BLaER1 treated with 17β-estradiol and CSF1 and Interleukin-3, amounts not matched to agents 10 nM and 100 nM (cell line): ENCODE measurements around the gene PANK1.

Experiments used
- H3K27ac ChIP-seq, 11 experiments: shearing (Covaris generic); formaldehyde crosslinking; 2 replicates each; pipeline ENCODE4 v1.8.1; 2022
- H3K27me3 ChIP-seq, 11 experiments: shearing (Covaris generic); formaldehyde crosslinking; 2 replicates each; pipeline ENCODE4 v1.8.1; 2022
- H3K36me3 ChIP-seq, 11 experiments: shearing (Covaris generic); formaldehyde crosslinking; 2 replicates each; pipeline ENCODE4 v1.8.1; 2022
- H3K4me1 ChIP-seq, 10 experiments: shearing (Covaris generic); formaldehyde crosslinking; 2 replicates each; pipeline ENCODE4 v1.8.1; 2022
- H3K4me2 ChIP-seq, 11 experiments: shearing (Covaris generic); formaldehyde crosslinking; 2 replicates each; pipeline ENCODE4 v1.8.1; 2022
- H3K4me3 ChIP-seq, 10 experiments: shearing (Covaris generic); formaldehyde crosslinking; 2 replicates each; pipeline ENCODE4 v1.8.1; 2022
- H3K9ac ChIP-seq, 11 experiments: shearing (Covaris generic); formaldehyde crosslinking; 2 replicates each; pipeline ENCODE4 v1.8.1; 2022
- H3K9me3 ChIP-seq, 11 experiments: shearing (Covaris generic); formaldehyde crosslinking; replicated peaks in 1 of 11; 2 replicates each; pipeline ENCODE4 v1.8.1; 2022
- H4K20me1 ChIP-seq, 11 experiments: shearing (Covaris generic); formaldehyde crosslinking; 2 replicates each; pipeline ENCODE4 v1.8.1; 2022
- Cebpa-rat ChIP-seq, 11 experiments: shearing (Covaris generic); IDR thresholded peaks; 2 replicates each; pipeline ENCODE4 v1.8.1; 2022

Gene PANK1

DNA sequence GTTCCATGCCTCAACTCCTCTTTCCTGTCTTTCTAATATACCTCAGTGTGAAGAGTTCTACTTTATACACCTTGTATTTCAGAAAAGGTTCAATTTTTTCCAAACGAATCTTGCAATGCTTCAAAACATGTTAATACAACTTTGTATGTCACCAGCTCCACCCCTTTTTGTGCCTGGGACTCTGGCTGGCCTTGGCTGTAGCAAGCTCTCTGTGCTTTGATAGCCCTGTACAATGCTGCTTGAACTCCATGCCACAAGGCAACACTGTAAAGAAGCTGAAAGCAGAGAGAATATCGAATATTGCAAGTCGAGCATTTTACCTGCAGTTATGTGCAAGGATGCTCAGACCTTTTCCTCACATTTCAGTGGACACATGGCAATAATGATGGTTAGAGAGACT, 52.5 kb downstream of the PANK1 start:
- H3K9ac ChIP-seq: no peak overlapping the region
- peaks cover 0 to 8% (median 5%) of the 10 kb centered on the region in 10 experiments; a peak in 8 of 20 replicates for H3K4me1 ChIP-seq
- no peaks in the 10 kb centered on the region for H3K27me3 ChIP-seq
- peaks cover 18 to 86% (median 56%) of the 10 kb centered on the region in 11 experiments; a peak in 21 of 22 replicates for H3K36me3 ChIP-seq
- no peak overlapping the region for H3K27ac ChIP-seq
- H3K4me2 ChIP-seq: no peak overlapping the region
- H3K9me3 ChIP-seq: peaks cover 0 to 7% (median 0%) of the 10 kb centered on the region in 11 experiments; a peak in 1 of 22 replicates
- no peaks in the 10 kb centered on the region for H4K20me1 ChIP-seq
- TF ChIP-seq Cebpa-rat (IDR thresholded peaks at IDR 0.05): no peak
- no peak overlapping the region for H3K4me3 ChIP-seq

DNA sequence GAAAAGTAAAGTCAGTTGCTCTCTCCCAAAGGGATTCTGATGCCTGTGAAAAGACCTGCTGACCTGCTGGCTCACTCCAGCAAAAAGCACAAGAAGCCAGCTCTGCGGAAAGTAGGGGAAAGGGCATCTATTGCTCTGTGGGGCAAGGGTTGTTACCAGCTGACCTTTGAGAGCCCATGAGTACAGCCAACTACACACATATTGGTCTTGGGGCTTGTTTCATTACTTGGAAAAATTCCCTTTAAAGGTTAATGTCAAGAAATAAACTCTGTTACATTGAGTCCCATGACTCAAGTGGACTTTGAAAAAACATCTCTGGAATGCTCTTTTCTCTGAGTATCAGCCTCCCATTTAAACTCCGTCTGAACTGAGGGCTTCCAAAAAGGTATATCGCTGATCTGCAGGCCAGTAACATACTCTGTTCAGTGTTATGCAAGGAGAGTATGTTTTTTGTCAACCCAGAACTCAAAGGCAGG, 53.2 kb downstream of the PANK1 start:
- Histone ChIP-seq H3K27me3 (no peaks in the 10 kb centered on the region), H4K20me1 (no peaks in the 10 kb centered on the region), H3K9ac (no peak overlapping the region), H3K4me1 (peaks cover 0 to 8% (median 5%) of the 10 kb centered on the region in 10 experiments; a peak in 8 of 20 replicates), H3K4me2 (peak overlapping the region in 2 of 11 experiments; percentile 20 to 35; a peak in 1 of 22 replicates), H3K4me3 (no peak overlapping the region), H3K9me3 (peaks cover 0 to 7% (median 0%) of the 10 kb centered on the region in 11 experiments; a peak in 1 of 22 replicates), H3K27ac (no peak overlapping the region), H3K36me3 (peaks cover 18 to 85% (median 52%) of the 10 kb centered on the region in 11 experiments; a peak in 21 of 22 replicates)
- no peak for TF ChIP-seq Cebpa-rat (IDR thresholded peaks at IDR 0.05)

DNA sequence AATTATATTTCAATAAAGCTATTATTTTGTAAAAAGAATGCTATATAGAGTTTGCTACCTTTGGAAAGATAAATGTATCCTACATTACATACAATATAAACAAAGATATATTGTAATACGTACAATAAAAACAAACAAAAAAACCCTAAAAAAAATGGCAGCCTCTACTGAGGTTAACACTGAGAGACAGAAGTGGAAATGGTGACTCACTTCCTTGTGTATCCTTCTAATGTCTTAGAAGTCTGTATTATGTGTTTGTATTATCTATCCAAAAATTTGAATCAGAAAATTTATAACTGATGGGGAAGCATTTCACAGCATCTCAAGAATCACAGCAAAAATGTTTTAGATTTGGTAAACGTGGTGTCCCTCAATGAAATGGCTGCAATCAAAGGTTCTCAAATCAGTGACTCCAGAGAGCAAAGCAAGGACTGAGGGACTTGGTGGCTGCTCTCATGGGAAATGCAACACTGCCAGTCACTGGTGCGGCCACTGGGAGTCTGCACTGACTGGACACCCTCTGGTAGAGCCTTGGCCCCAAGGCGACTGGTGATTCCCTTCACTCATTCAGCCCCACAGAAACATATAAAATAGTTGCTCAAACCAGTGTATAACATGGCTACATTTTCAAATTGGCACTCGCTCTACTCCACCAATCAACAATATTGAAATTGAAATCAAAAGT, 53.8 kb downstream of the PANK1 start:
- no peak overlapping the region for H3K9ac ChIP-seq
- no peak overlapping the region for H3K4me3 ChIP-seq
- no peak for TF ChIP-seq Cebpa-rat (IDR thresholded peaks at IDR 0.05)
- H3K27ac ChIP-seq: no peak overlapping the region
- peaks cover 0 to 8% (median 5%) of the 10 kb centered on the region in 10 experiments; a peak in 8 of 20 replicates for H3K4me1 ChIP-seq
- peak overlapping the region in 3 of 11 experiments; percentile 2 to 35 (median 20); a peak in 2 of 22 replicates for H3K4me2 ChIP-seq
- H3K9me3 ChIP-seq: peaks cover 0 to 7% (median 0%) of the 10 kb centered on the region in 11 experiments; a peak in 1 of 22 replicates
- H3K27me3 ChIP-seq: no peaks in the 10 kb centered on the region
- H3K36me3 ChIP-seq: peaks cover 18 to 85% (median 53%) of the 10 kb centered on the region in 11 experiments; a peak in 21 of 22 replicates
- H4K20me1 ChIP-seq: no peaks in the 10 kb centered on the region

DNA sequence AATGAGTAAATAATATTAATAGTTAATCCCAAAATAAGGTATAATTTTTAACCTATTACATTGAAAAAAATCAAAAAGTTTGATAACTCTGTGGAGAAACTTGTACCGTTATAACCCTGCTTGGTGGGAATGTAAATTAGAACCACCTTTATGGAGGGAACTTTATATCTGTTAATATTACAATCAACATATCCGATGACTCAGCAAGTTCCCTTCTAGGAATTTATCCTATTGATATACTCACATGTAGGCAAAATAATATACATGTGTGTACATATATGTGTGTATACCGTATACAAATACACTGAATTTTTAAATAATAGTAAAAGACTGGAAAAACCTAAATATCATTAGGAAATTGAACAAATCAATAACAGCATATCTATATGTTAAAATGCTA, 54.7 kb downstream of the PANK1 start:
- Histone ChIP-seq H3K27ac (no peak overlapping the region), H3K9me3 (peaks cover 0 to 7% (median 0%) of the 10 kb centered on the region in 11 experiments; a peak in 1 of 22 replicates), H3K9ac (no peak overlapping the region), H4K20me1 (no peaks in the 10 kb centered on the region), H3K4me3 (no peak overlapping the region), H3K36me3 (peaks cover 18 to 87% (median 56%) of the 10 kb centered on the region in 11 experiments; a peak in 21 of 22 replicates), H3K27me3 (no peaks in the 10 kb centered on the region), H3K4me1 (peaks cover 0 to 8% (median 5%) of the 10 kb centered on the region in 10 experiments; a peak in 8 of 20 replicates), H3K4me2 (no peak overlapping the region)
- TF ChIP-seq Cebpa-rat (IDR thresholded peaks at IDR 0.05): no peak

DNA sequence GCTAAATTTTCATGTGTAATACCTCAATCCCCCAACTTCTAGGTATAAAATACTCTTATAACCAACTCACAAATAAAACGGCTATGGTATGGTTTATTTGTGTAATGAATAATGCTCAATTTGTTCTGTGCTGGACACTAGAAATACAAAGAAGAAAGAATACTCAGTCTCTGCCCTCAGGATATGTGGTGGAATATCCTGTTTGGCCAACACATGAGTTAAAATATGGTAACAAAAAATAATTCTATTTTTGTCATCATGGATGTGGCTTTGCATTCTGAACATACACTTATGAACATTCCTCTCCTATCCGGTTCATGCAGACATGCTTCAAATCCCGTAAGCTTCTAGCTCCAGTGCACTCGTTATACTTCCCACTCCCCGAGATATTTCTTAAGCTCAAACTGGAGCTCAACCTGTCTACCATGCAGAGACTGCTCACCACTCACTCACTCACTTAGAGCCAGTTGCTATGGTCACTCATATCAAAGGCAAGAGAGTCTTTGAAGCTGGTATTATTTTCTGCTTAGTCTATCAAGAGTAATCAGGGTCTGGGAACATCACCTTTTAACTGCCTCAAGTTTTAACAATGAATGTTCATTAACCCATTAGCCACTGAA, 55.8 kb downstream of the PANK1 start:
- H3K36me3 ChIP-seq: peaks cover 18 to 80% (median 53%) of the 10 kb centered on the region in 11 experiments; a peak in 21 of 22 replicates

DNA sequence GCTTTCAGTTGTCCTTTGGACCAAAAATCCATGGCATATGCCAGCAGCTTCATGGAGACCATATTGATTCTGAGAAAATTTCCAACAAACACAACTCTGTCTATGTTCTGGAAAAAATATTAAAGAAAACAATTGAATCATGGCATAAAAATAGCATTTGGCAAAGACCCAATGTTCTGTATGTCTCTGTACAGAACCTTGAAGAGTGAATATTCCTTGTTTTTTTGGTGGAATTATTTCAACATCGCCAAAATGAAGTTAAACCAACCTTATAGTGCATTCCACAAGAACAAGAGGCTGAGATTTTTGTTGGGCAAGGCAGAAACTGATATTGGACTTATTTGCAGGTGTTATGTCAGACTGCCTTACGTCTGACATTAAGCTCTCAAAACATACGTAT, 56.4 kb downstream of the PANK1 start:
- Histone ChIP-seq H3K27ac (no peak overlapping the region), H3K4me2 (no peak overlapping the region), H3K9me3 (peaks cover 0 to 7% (median 0%) of the 10 kb centered on the region in 11 experiments; a peak in 1 of 22 replicates), H3K9ac (no peak overlapping the region), H4K20me1 (no peaks in the 10 kb centered on the region), H3K4me1 (peaks cover 0 to 8% (median 5%) of the 10 kb centered on the region in 10 experiments; a peak in 8 of 20 replicates), H3K36me3 (peaks cover 18 to 76% (median 47%) of the 10 kb centered on the region in 11 experiments; a peak in 21 of 22 replicates), H3K27me3 (no peaks in the 10 kb centered on the region), H3K4me3 (no peak overlapping the region)
- no peak for TF ChIP-seq Cebpa-rat (IDR thresholded peaks at IDR 0.05)

More for the DNA sequence above, 55.8 kb downstream of the PANK1 start:
- Histone ChIP-seq H3K27ac (no peak overlapping the region), H3K27me3 (no peaks in the 10 kb centered on the region), H3K4me2 (no peak overlapping the region), H3K4me3 (no peak overlapping the region), H3K9me3 (peaks cover 0 to 7% (median 0%) of the 10 kb centered on the region in 11 experiments; a peak in 1 of 22 replicates), H4K20me1 (no peaks in the 10 kb centered on the region), H3K9ac (no peak overlapping the region), H3K4me1 (peaks cover 0 to 8% (median 5%) of the 10 kb centered on the region in 10 experiments; a peak in 8 of 20 replicates)
- TF ChIP-seq Cebpa-rat (IDR thresholded peaks at IDR 0.05): no peak

DNA sequence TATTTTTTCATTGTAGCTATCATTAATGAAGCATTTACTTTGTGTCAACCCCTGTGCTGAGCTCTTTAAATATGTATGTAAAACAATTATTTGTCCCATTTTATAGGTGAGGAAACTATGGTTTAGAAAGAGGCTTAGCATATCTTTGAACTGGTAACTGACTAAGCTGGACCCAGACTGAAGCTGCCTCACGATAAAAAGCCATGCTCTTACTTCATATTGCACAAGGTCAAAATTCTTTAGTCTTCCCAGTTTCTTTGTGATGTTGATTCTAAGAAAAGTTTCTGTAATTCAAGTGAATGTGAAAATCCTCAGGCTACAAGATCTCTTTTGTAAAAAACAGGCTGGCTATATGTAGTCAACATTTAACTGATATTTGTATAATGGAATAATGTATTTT, 63.0 kb downstream of the PANK1 start:
- no peaks in the 10 kb centered on the region for H3K4me1 ChIP-seq
- no peak for TF ChIP-seq Cebpa-rat (IDR thresholded peaks at IDR 0.05)
- no peak overlapping the region for H3K27ac ChIP-seq
- no peak overlapping the region for H3K9ac ChIP-seq
- no peak overlapping the region for H3K4me2 ChIP-seq
- peaks cover 0 to 15% (median 9%) of the 10 kb centered on the region in 11 experiments; a peak in 18 of 22 replicates for H3K9me3 ChIP-seq
- no peak overlapping the region for H3K4me3 ChIP-seq
- no peaks in the 10 kb centered on the region for H3K27me3 ChIP-seq
- H4K20me1 ChIP-seq: no peaks in the 10 kb centered on the region
- peaks cover 0 to 60% (median 17%) of the 10 kb centered on the region in 11 experiments; a peak in 10 of 22 replicates for H3K36me3 ChIP-seq

DNA sequence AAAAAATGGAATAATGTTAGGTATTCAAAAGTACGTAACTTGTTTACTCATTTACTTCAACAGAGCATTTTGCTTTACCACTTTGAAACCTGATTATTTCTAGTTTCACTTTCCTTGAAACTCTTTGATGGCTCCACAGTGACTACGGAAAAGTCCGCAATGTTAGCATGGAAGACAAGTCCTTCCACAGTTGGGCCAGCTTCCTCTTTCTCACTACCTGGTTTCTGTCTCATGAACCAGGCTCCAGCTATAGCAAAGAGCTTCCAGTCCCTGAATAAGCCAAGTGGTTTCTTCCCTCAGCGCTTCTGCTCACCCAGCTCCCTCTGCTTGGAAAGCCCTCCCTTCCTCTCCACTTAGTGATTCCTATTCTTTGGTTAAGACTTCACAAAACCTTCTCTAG, 64.8 kb downstream of the PANK1 start:
- no peak overlapping the region for H3K9ac ChIP-seq
- no peak overlapping the region for H3K4me3 ChIP-seq
- H3K36me3 ChIP-seq: peaks cover 0 to 42% (median 7%) of the 10 kb centered on the region in 11 experiments; a peak in 8 of 22 replicates
- H3K9me3 ChIP-seq: peaks cover 0 to 26% (median 17%) of the 10 kb centered on the region in 11 experiments; a peak in 18 of 22 replicates
- no peak overlapping the region for H3K4me2 ChIP-seq
- no peaks in the 10 kb centered on the region for H3K27me3 ChIP-seq
- no peak for TF ChIP-seq Cebpa-rat (IDR thresholded peaks at IDR 0.05)
- H4K20me1 ChIP-seq: no peaks in the 10 kb centered on the region
- H3K27ac ChIP-seq: no peak overlapping the region
- no peaks in the 10 kb centered on the region for H3K4me1 ChIP-seq

DNA sequence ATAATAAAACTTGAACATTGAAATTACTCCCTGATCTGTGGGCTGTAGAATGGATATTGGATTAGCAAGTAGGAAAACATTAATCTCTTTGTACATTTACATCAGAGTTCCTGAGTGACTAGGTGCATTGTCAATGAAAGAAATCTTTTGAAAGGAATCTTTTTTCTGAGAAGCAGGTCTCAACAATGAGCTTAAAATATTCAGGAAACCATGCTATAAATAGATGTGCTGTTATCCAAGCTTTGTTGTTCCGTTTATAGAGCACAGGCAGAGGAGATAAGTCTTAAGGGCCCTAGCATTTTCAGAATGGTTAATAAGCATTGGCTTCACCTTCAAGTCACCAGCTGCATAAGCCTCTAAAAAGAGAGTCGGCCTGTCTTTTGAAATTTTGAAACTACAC, 68.3 kb downstream of the PANK1 start:
- H3K36me3 ChIP-seq: peaks cover 0 to 33% (median 0%) of the 10 kb centered on the region in 11 experiments; a peak in 3 of 22 replicates
- H3K9ac ChIP-seq: no peak overlapping the region
- peaks cover 0 to 26% (median 17%) of the 10 kb centered on the region in 11 experiments; a peak in 18 of 22 replicates for H3K9me3 ChIP-seq
- H3K27ac ChIP-seq: no peak overlapping the region
- H3K4me1 ChIP-seq: no peaks in the 10 kb centered on the region
- no peak overlapping the region for H3K4me3 ChIP-seq
- no peak for TF ChIP-seq Cebpa-rat (IDR thresholded peaks at IDR 0.05)
- H3K4me2 ChIP-seq: no peak overlapping the region
- H4K20me1 ChIP-seq: no peaks in the 10 kb centered on the region
- no peaks in the 10 kb centered on the region for H3K27me3 ChIP-seq
